Measurements from ENCODE around the gene ZBTB43. TPM values are rescaled to one million over a fixed set of nuclear protein-coding genes. Genes with fewer than 3 reads are reported as not detected.

ZBTB43 gene
- total RNA-seq, 2 donors from 2014 or later = 17.4 to 24.2 TPM

- H3K27me3 ChIP-seq (ENCODE audit: control insufficient read depth, insufficient read depth, low read length, poor library complexity, severe bottlenecking) = no peaks in the 10 kb centered on the region
- no peak overlapping the region for H3K4me3 ChIP-seq (ENCODE audit: low read length)
- TF ChIP-seq, protein P1, sequence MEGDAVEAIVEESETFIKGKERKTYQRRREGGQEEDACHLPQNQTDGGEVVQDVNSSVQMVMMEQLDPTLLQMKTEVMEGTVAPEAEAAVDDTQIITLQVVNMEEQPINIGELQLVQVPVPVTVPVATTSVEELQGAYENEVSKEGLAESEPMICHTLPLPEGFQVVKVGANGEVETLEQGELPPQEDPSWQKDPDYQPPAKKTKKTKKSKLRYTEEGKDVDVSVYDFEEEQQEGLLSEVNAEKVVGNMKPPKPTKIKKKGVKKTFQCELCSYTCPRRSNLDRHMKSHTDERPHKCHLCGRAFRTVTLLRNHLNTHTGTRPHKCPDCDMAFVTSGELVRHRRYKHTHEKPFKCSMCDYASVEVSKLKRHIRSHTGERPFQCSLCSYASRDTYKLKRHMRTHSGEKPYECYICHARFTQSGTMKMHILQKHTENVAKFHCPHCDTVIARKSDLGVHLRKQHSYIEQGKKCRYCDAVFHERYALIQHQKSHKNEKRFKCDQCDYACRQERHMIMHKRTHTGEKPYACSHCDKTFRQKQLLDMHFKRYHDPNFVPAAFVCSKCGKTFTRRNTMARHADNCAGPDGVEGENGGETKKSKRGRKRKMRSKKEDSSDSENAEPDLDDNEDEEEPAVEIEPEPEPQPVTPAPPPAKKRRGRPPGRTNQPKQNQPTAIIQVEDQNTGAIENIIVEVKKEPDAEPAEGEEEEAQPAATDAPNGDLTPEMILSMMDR (conservative IDR thresholded peaks at IDR 0.05) = no peak
- 94 to 99% methylated on average over 7 of the region's 7 CpGs for WGBS, 2 experiments (ENCODE audit: insufficient coverage in 1 of 2, insufficient read length in 1 of 2)
- DNase-seq = no peak
- peaks cover 3% of the 10 kb centered on the region for H3K4me1 ChIP-seq (ENCODE audit: control insufficient read depth, insufficient read depth, low read length)
- H3K9me3 Mint-ChIP-seq = peaks cover 1% of the 10 kb centered on the region
- H3K9ac ChIP-seq (ENCODE audit: extremely low read depth, low read length, poor library complexity, severe bottlenecking) = no peak overlapping the region
- no peak overlapping the region for H3K27ac ChIP-seq (ENCODE audit: low read depth, low read length)
- H3K36me3 Mint-ChIP-seq (ENCODE audit: low read depth) = no peaks in the 10 kb centered on the region
- H3K9me3 ChIP-seq (ENCODE audit: control insufficient read depth, low read length) = no peaks in the 10 kb centered on the region
- peaks cover 39% of the 10 kb centered on the region for H3K27me3 Mint-ChIP-seq (ENCODE audit: insufficient read depth)
- no peaks in the 10 kb centered on the region for H3K36me3 ChIP-seq (ENCODE audit: control insufficient read depth, insufficient read depth, low read length)
- H3K27ac Mint-ChIP-seq = no peak overlapping the region
- H3K4me1 Mint-ChIP-seq = peaks cover 11% of the 10 kb centered on the region
- H3K4me3 Mint-ChIP-seq = no peak overlapping the region
Observed at GRCh38 chr9:126854734-126855133, 49.9 kb downstream of the ZBTB43 start.

DNA sequence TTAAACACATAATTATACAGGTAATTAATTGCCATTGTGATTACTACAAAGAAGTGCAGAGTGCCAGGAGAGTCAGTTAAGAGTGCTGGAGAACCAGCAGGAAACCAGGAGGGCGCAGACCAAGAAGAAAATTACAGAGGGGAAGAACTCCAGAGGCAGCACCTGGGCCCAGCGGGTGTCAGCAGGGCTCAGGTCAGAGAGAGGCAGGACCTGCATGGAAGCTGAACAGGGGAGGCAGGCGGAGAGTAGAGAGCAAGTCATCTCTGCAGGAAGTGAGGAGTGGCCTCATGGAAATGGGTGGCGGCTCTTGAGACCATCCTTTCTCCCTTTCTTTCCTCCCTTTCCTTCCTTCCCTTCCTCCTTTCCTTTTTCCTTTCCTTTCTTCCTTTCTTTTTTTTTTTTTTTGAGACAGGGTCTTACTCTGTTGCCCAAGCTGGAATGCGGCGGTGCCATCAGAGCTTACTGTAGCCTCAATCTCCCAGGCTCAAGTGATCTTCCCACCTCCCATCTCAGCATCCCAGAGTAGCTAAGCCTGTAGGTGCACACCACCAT lies 51.6 kb downstream of the ZBTB43 start:
- Histone ChIP-seq H3K4me3 (ENCODE audit: low read length) (no peak overlapping the region), H3K9me3 (ENCODE audit: control insufficient read depth, low read length) (no peaks in the 10 kb centered on the region), H3K27me3 (ENCODE audit: control insufficient read depth, insufficient read depth, low read length, poor library complexity, severe bottlenecking) (no peaks in the 10 kb centered on the region), H3K36me3 (ENCODE audit: control insufficient read depth, insufficient read depth, low read length) (no peaks in the 10 kb centered on the region), H3K27ac (ENCODE audit: low read depth, low read length) (no peak overlapping the region), H3K4me1 (ENCODE audit: control insufficient read depth, insufficient read depth, low read length) (peaks cover 3% of the 10 kb centered on the region), H3K9ac (ENCODE audit: extremely low read depth, low read length, poor library complexity, severe bottlenecking) (no peak overlapping the region)
- Mint-ChIP-seq H3K4me1 (peaks cover 12% of the 10 kb centered on the region), H3K9me3 (no peaks in the 10 kb centered on the region), H3K4me3 (no peak overlapping the region), H3K27ac (no peak overlapping the region), H3K27me3 (ENCODE audit: insufficient read depth) (peaks cover 38% of the 10 kb centered on the region), H3K36me3 (ENCODE audit: low read depth) (no peaks in the 10 kb centered on the region)
- DNase-seq = peak; percentile 76
- WGBS, 2 experiments (ENCODE audit: insufficient coverage in 1 of 2, insufficient read length in 1 of 2) = 65 to 85% methylated on average over 2 to 6 of the region's 6 CpGs
- TF ChIP-seq, protein P1 (conservative IDR thresholded peaks at IDR 0.05) = no peak

DNA sequence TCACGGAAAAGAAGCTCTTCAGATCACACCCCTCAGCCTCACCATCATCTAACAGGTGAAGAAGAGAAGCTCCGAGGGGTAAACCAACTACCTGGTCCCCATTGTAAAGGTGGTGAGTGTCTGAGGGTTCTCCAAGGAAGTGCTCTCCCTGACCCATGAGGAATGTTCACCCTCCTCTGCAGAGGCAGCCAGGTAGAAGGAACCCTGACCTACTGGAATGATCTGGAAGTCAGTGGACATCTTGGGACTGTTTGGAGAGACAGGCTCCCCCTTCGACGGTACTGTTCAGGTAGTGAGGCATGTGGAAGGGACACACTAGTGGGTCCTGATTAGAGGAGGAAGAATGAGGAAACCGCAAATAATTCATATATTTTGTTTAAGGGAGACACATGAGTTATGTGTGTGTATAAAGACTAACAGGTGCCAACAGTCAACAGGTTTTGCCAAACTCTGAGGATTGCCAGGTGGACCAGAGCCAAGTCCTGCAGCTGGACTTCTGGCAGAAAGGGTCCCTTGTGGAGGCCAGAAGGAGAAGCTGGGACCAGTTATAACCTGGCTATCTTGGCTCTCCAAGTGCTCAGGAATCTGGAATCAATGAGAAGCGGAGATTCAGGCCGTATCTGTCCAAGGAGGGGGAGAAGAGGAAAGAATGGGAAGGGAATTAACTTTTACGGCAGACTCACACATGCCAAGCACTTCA lies 52.6 kb downstream of the ZBTB43 start:
- Mint-ChIP-seq H3K9me3 (no peaks in the 10 kb centered on the region), H3K27me3 (ENCODE audit: insufficient read depth) (peaks cover 36% of the 10 kb centered on the region), H3K4me3 (no peak overlapping the region), H3K4me1 (peaks cover 19% of the 10 kb centered on the region), H3K36me3 (ENCODE audit: low read depth) (no peaks in the 10 kb centered on the region), H3K27ac (no peak overlapping the region)
- Histone ChIP-seq H3K27me3 (ENCODE audit: control insufficient read depth, insufficient read depth, low read length, poor library complexity, severe bottlenecking) (no peaks in the 10 kb centered on the region), H3K27ac (ENCODE audit: low read depth, low read length) (no peak overlapping the region), H3K4me1 (ENCODE audit: control insufficient read depth, insufficient read depth, low read length) (peaks cover 3% of the 10 kb centered on the region), H3K4me3 (ENCODE audit: low read length) (no peak overlapping the region), H3K36me3 (ENCODE audit: control insufficient read depth, insufficient read depth, low read length) (no peaks in the 10 kb centered on the region), H3K9ac (ENCODE audit: extremely low read depth, low read length, poor library complexity, severe bottlenecking) (no peak overlapping the region), H3K9me3 (ENCODE audit: control insufficient read depth, low read length) (no peaks in the 10 kb centered on the region)
- 88 to 93% methylated on average over 3 to 8 of the region's 8 CpGs for WGBS, 2 experiments (ENCODE audit: insufficient coverage in 1 of 2, insufficient read length in 1 of 2)
- no peak for DNase-seq
- TF ChIP-seq, protein P1 (conservative IDR thresholded peaks at IDR 0.05) = no peak

Measured in endodermal cell (in vitro differentiated cells).